HepG2 (cell line): ENCODE measurements around the gene PARN. TPM values are rescaled to one million over a fixed set of nuclear protein-coding genes. Genes with fewer than 3 reads are reported as not detected.

Experiments used
- ATF7-NPFF ChIP-seq: sonication (generic); formaldehyde crosslinking; IDR thresholded peaks from 2 replicates; pipeline ENCODE4 v1.8.1; 2023; ENCODE audit warnings: mild to moderate bottlenecking, low read depth, missing genetic modification reagents, moderate library complexity
- CSRNP1 ChIP-seq: sonication (generic); formaldehyde crosslinking; IDR thresholded peaks from 2 replicates; pipeline ENCODE4 v1.8.1; 2023; ENCODE audit warnings: mild to moderate bottlenecking, missing genetic modification reagents
- GZF1 ChIP-seq: sonication (generic); formaldehyde crosslinking; IDR thresholded peaks from 2 replicates; pipeline ENCODE4 v1.5.1; 2020; ENCODE audit warnings: mild to moderate bottlenecking, missing genetic modification reagents
- IKZF1 ChIP-seq: fragments of 450-650 bp; IDR thresholded peaks from 2 replicates; pipeline ENCODE4 v1.7.1; 2016
- MYC ChIP-seq: sonication (generic); formaldehyde crosslinking; IDR thresholded peaks from 2 replicates; pipeline ENCODE4 v1.9.0; 2021; ENCODE audit warnings: missing genetic modification reagents, borderline replicate concordance
- NONO ChIP-seq, 2 experiments: fragments of 450-650 bp in 1 of 2; sonication (generic) in 1 of 2; formaldehyde crosslinking in 1 of 2; IDR thresholded peaks in 1 of 2; conservative IDR thresholded peaks in 1 of 2; 2 replicates each; pipeline versions ENCODE4 v1.6.1 to v1.8.0; 2017 to 2022; ENCODE audit warnings: mild to moderate bottlenecking in 1 of 2, missing genetic modification reagents in 1 of 2, moderate library complexity in 1 of 2
- NPAS2 ChIP-seq: sonication (generic); formaldehyde crosslinking; IDR thresholded peaks from 2 replicates; pipeline ENCODE4 v1.8.0; 2022; ENCODE audit warnings: mild to moderate bottlenecking, missing genetic modification reagents, borderline replicate concordance
- ONECUT2 ChIP-seq: sonication (generic); formaldehyde crosslinking; IDR thresholded peaks from 2 replicates; pipeline ENCODE4 v1.4.0; 2020; ENCODE audit warnings: missing genetic modification reagents
- SALL2 ChIP-seq: sonication (generic); formaldehyde crosslinking; IDR thresholded peaks from 2 replicates; pipeline ENCODE4 v1.8.1; 2023; ENCODE audit warnings: mild to moderate bottlenecking, missing genetic modification reagents, inconsistent platforms
- ZFP36 ChIP-seq: fragments of 150-350 bp; IDR thresholded peaks from 2 replicates; pipeline ENCODE4 v1.6.1; 2018; ENCODE audit warnings: borderline replicate concordance, low read length, low read depth; ENCODE audit not compliant: partially characterized antibody
- ZNF124 ChIP-seq: sonication (generic); formaldehyde crosslinking; IDR thresholded peaks from 2 replicates; pipeline ENCODE4 v1.4.0; 2020; ENCODE audit warnings: missing genetic modification reagents
- ZNF143 ChIP-seq: sonication (generic); formaldehyde crosslinking; IDR thresholded peaks from 2 replicates; pipeline ENCODE4 v1.4.0; 2020; ENCODE audit warnings: missing genetic modification reagents
- ZNF430 ChIP-seq: sonication (generic); formaldehyde crosslinking; IDR thresholded peaks from 2 replicates; pipeline ENCODE4 v1.9.0; 2021; ENCODE audit warnings: mild to moderate bottlenecking, missing genetic modification reagents
- ZNF501 ChIP-seq: sonication (generic); formaldehyde crosslinking; IDR thresholded peaks from 2 replicates; pipeline ENCODE4 v1.5.1; 2020; ENCODE audit warnings: mild to moderate bottlenecking, moderate library complexity, missing genetic modification reagents
- ZNF503 ChIP-seq: sonication (generic); formaldehyde crosslinking; IDR thresholded peaks from 2 replicates; pipeline ENCODE4 v1.4.0; 2020; ENCODE audit warnings: missing genetic modification reagents
- ZNF740 ChIP-seq: sonication (generic); formaldehyde crosslinking; IDR thresholded peaks from 2 replicates; pipeline ENCODE4 v1.4.0; 2020; ENCODE audit warnings: missing genetic modification reagents
- ZXDC ChIP-seq: sonication (generic); formaldehyde crosslinking; IDR thresholded peaks from 2 replicates; pipeline ENCODE4 v1.5.0; 2020; ENCODE audit warnings: mild to moderate bottlenecking, missing genetic modification reagents
- polyA plus RNA-seq, 8 experiments: library from polyadenylated mRNA; depleted of rRNA in 3 of 8; stranded (reverse) in 7 of 8; unstranded in 1 of 8; fragments of >200 nt; fragmentation: Illumina TruSeq in 4 of 8; extraction: Trizol in 4 of 8; gene quantifications; 2 replicates each; pipeline versions ENCODE4 v1.2.1 to v1.2.3, GENCODE V29; 2011 to 2016; ENCODE audit warnings: low read depth in 4 of 8, missing spikeins in 1 of 8, mixed read lengths in 1 of 8; ENCODE audit not compliant: insufficient read depth in 1 of 8
- total RNA-seq, 5 experiments: library from RNA; depleted of rRNA; stranded (reverse); fragments of >200 nt; fragmentation: Illumina TruSeq; extraction: Trizol; gene quantifications; 2 replicates each; pipeline ENCODE4 v1.2.3, GENCODE V29; 2016; ENCODE audit warnings: low read depth in 1 of 5
- TF ChIP-seq, protein P1 (sequence below): sonication (generic); formaldehyde crosslinking; IDR thresholded peaks from 2 replicates; pipeline ENCODE4 v1.4.0; 2020; ENCODE audit warnings: mild to moderate bottlenecking, missing genetic modification reagents, borderline replicate concordance

PARN gene
- total and polyA plus RNA-seq, 2 of the 13 experiments (the other 11 are each of a cell fraction or from before 2014, with no cell fraction given) = 13.3 to 47.6 TPM

GRCh38 chr16:14501331-14502255 is 128.5 kb downstream of the PARN start (continued):
- TF ChIP-seq ZNF503 (CRISPR knock-in tag) (no peak), GZF1 (CRISPR knock-in tag) (no peak), ATF7-NPFF (CRISPR knock-in tag) (no peak), ZFP36 (no peak), ZNF740 (CRISPR knock-in tag) (no peak), CSRNP1 (CRISPR knock-in tag) (0 out of 2 replicates have a peak, but pooled peaks have one; percentile 63), ZNF124 (CRISPR knock-in tag) (peak; percentile 72; the same call in 1 of the 2 replicates), ZXDC (no peak), IKZF1 (no peak), SALL2 (CRISPR knock-in tag) (0 out of 2 replicates have a peak, but pooled peaks have one; percentile 40), NPAS2 (CRISPR knock-in tag) (no peak), ZNF501 (CRISPR knock-in tag) (peak; percentile 77; the same call in 1 of the 2 replicates), ZNF430 (CRISPR knock-in tag) (no peak; the same call in 1 of the 2 replicates), MYC (CRISPR knock-in tag) (peak; percentile 96), NONO (IDR thresholded peaks at IDR 0.05) (no peak), NONO (CRISPR knock-in tag; conservative IDR thresholded peaks at IDR 0.05) (peak; percentile 41; the same call in 1 of the 2 replicates), ZNF143 (CRISPR knock-in tag) (no peak), ONECUT2 (no peak)
- TF ChIP-seq, protein P1, sequence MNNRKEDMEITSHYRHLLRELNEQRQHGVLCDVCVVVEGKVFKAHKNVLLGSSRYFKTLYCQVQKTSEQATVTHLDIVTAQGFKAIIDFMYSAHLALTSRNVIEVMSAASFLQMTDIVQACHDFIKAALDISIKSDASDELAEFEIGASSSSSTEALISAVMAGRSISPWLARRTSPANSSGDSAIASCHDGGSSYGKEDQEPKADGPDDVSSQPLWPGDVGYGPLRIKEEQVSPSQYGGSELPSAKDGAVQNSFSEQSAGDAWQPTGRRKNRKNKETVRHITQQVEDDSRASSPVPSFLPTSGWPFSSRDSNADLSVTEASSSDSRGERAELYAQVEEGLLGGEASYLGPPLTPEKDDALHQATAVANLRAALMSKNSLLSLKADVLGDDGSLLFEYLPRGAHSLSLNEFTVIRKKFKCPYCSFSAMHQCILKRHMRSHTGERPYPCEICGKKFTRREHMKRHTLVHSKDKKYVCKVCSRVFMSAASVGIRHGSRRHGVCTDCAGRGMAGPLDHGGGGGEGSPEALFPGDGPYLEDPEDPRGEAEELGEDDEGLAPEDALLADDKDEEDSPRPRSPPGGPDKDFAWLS (CRISPR knock-in tag) = no peak
